Astrocyte (in vitro differentiated cells and primary cell): ENCODE results near the gene ARPP21.

Source experiments
- CTCF ChIP-seq: IDR thresholded peaks from 2 replicates; pipeline ENCODE4 v1.5.1; 2011; ENCODE audit warnings: low read depth, mild to moderate bottlenecking, inconsistent platforms, low read length, moderate library complexity; ENCODE audit not compliant: insufficient read depth
- EZH2 ChIP-seq: IDR thresholded peaks from 2 replicates; pipeline ENCODE4 v1.6.1; 2012; ENCODE audit warnings: mild to moderate bottlenecking, low read length, inconsistent platforms; ENCODE audit not compliant: insufficient read depth

- TF ChIP-seq CTCF (no peak), EZH2 (no peak)
Observed at GRCh38 chr3:35649405-35649804, 10.1 kb downstream of the ARPP21 start.
